ENCODE data around the gene STAT3. TPM values are rescaled to one million over a fixed set of nuclear protein-coding genes. Genes with fewer than 3 reads are reported as not detected.

The STAT3 gene
- total and polyA plus RNA-seq, 9 of the 15 experiments (the other 6 are each of a cell fraction or from before 2014, with no cell fraction given) = 90.0 to 179 (median 114) TPM

GRCh38 chr17:42270596-42270995, 117.6 kb downstream of the STAT3 start (continued):
- peak in 1 of 2 experiments; percentile 21 for TF ChIP-seq AFF1 (IDR thresholded peaks at IDR 0.05; ENCODE audit: low read depth in 1 of 2, partially characterized antibody in 2 of 2)
- TF ChIP-seq BCLAF1 (IDR thresholded peaks at IDR 0.05; ENCODE audit: borderline replicate concordance in 1 of 2, control insufficient read depth in 1 of 2, low read depth in 2 of 2, low read length in 1 of 2) = peak in 1 of 2 experiments; percentile 28; a peak in 1 of 4 replicates
- TF ChIP-seq FOXA3 (CRISPR knock-in tag; conservative IDR thresholded peaks at IDR 0.05 in 1 of 2, IDR thresholded peaks at IDR 0.05 in 1 of 2) = no peak
- TF ChIP-seq ZZZ3 (IDR thresholded peaks at IDR 0.05) = no peak
- TF ChIP-seq TCF7 (IDR thresholded peaks at IDR 0.05; ENCODE audit: borderline replicate concordance) = no peak
- peak; percentile 26; the same call in 1 of the 2 replicates for TF ChIP-seq ATF7 (IDR thresholded peaks at IDR 0.05)
- TF ChIP-seq SMAD3 (CRISPR knock-in tag; conservative IDR thresholded peaks at IDR 0.05) = no peak
- 0 out of 2 replicates have a peak, but pooled peaks have one; percentile 30 for TF ChIP-seq POLR2A (conservative IDR thresholded peaks at IDR 0.05)
- peak; percentile 33 for TF ChIP-seq ZFP36 (IDR thresholded peaks at IDR 0.05; ENCODE audit: low read depth, low read length, partially characterized antibody)
- TF ChIP-seq LEF1 (IDR thresholded peaks at IDR 0.05) = no peak
- no peak for TF ChIP-seq ZBTB49 (CRISPR knock-in tag; IDR thresholded peaks at IDR 0.05; ENCODE audit: borderline replicate concordance)
- TF ChIP-seq SMAD4 (CRISPR knock-in tag; conservative IDR thresholded peaks at IDR 0.05) = 0 out of 2 replicates have a peak, but pooled peaks have one; percentile 23
